OCI-LY3 (cell line): Measurements from ENCODE around the gene JOSD1.

Experiments used
- H2AFZ ChIP-seq: fragments of 200-600, 300-600 bp; shearing (Covaris generic); 2 replicates; pipeline ENCODE4 v1.6.0; 2014; ENCODE audit warnings: antibody characterized with exemption, low read depth, low read length
- H3K27ac ChIP-seq: fragments of 200-600, 300-600 bp; sonication (generic); 2 replicates; pipeline ENCODE4 v1.5.1; 2014; ENCODE audit warnings: mild to moderate bottlenecking, low read length, moderate library complexity, mixed read lengths
- H3K27me3 ChIP-seq: fragments of 200-600, 300-600 bp; sonication (generic); 2 replicates; pipeline ENCODE4 v1.6.1; 2014; ENCODE audit warnings: low read depth, low read length, mixed read lengths
- H3K36me3 ChIP-seq: fragments of 200-600, 300-600 bp; sonication (generic); replicated peaks from 2 replicates; pipeline ENCODE3; 2014; ENCODE audit warnings: low read depth, low read length, mixed read lengths
- H3K4me1 ChIP-seq: fragments of 300-600, 200-600 bp; sonication (generic); 2 replicates; pipeline ENCODE4 v1.6.1; 2014; ENCODE audit warnings: low read length, mixed read lengths
- H3K4me2 ChIP-seq: fragments of 200-600, 300-600 bp; sonication (generic); 2 replicates; pipeline ENCODE4 v1.6.1; 2014; ENCODE audit warnings: low read length, mixed read lengths
- H3K4me3 ChIP-seq: fragments of 300-600, 200-600 bp; sonication (generic); 2 replicates; pipeline ENCODE4 v1.5.1; 2014; ENCODE audit warnings: antibody characterized with exemption, mild to moderate bottlenecking, low read length, moderate library complexity
- H3K79me2 ChIP-seq: fragments of 300-600, 200-600 bp; shearing (Covaris generic); 2 replicates; pipeline ENCODE4 v1.6.1; 2014; ENCODE audit warnings: mild to moderate bottlenecking, low read length, mixed read lengths
- H3K9ac ChIP-seq: fragments of 300-600, 200-600 bp; shearing (Covaris generic); 2 replicates; pipeline ENCODE4 v1.6.0; 2014; ENCODE audit warnings: mild to moderate bottlenecking, low read length, moderate library complexity
- H3K9me3 ChIP-seq: fragments of 200-600, 300-600 bp; shearing (Covaris generic); 2 replicates; pipeline ENCODE4 v1.6.1; 2014; ENCODE audit warnings: low read length, mixed read lengths; ENCODE audit not compliant: insufficient read depth
- H4K20me1 ChIP-seq: fragments of 200-600, 300-600 bp; sonication (generic); 2 replicates; pipeline ENCODE4 v1.6.1; 2016; ENCODE audit warnings: low read length, mixed read lengths; ENCODE audit not compliant: insufficient read depth
- CTCF ChIP-seq: fragments of 200-600, 300-600 bp; sonication (generic); IDR thresholded peaks from 2 replicates; pipeline ENCODE4 v1.5.1; 2014; ENCODE audit warnings: antibody characterized with exemption, low read length, low read depth
- EZH2phosphoT487 ChIP-seq: fragments of 200-600 bp; shearing (Covaris generic); IDR thresholded peaks from 2 replicates; pipeline ENCODE4 v1.6.1; 2018; ENCODE audit warnings: antibody characterized with exemption, mixed run types, low read depth

The JOSD1 gene

GRCh38 chr22:38728871-38729796, 28.4 kb upstream of the JOSD1 start:
- Histone ChIP-seq H3K79me2 (no peaks in the 10 kb centered on the region), H4K20me1 (peaks cover 6% of the 10 kb centered on the region; the same call in 1 of the 2 replicates), H3K36me3 (peaks cover 89% of the 10 kb centered on the region), H3K4me3 (no peak overlapping the region), H3K27me3 (no peaks in the 10 kb centered on the region), H3K9ac (no peak overlapping the region), H3K4me2 (no peak overlapping the region), H3K27ac (no peak overlapping the region), H2AFZ (no peak overlapping the region), H3K9me3 (no peaks in the 10 kb centered on the region), H3K4me1 (no peaks in the 10 kb centered on the region)
- TF ChIP-seq CTCF (no peak), EZH2phosphoT487 (no peak)

GRCh38 chr22:38727530-38728451, 27.0 kb upstream of the JOSD1 start:
- H3K4me1 ChIP-seq, result no peaks in the 10 kb centered on the region
- H3K4me3 ChIP-seq, result no peak overlapping the region
- H4K20me1 ChIP-seq, result no peaks in the 10 kb centered on the region
- no peak overlapping the region for H3K27ac ChIP-seq
- H3K9ac ChIP-seq, result no peak overlapping the region
- H3K36me3 ChIP-seq, result peaks cover 88% of the 10 kb centered on the region
- no peaks in the 10 kb centered on the region for H3K27me3 ChIP-seq
- TF ChIP-seq EZH2phosphoT487, result no peak
- TF ChIP-seq CTCF, result no peak
- H2AFZ ChIP-seq, result no peak overlapping the region
- H3K4me2 ChIP-seq, result no peak overlapping the region
- no peaks in the 10 kb centered on the region; the same call in 1 of the 2 replicates for H3K79me2 ChIP-seq
- H3K9me3 ChIP-seq, result no peaks in the 10 kb centered on the region

- no peak overlapping the region for H2AFZ ChIP-seq
- no peak overlapping the region for H3K27ac ChIP-seq
- peaks cover 91% of the 10 kb centered on the region for H3K36me3 ChIP-seq
- H3K79me2 ChIP-seq, result no peaks in the 10 kb centered on the region; the same call in 1 of the 2 replicates
- H3K4me3 ChIP-seq, result no peak overlapping the region
- H3K4me2 ChIP-seq, result no peak overlapping the region
- no peaks in the 10 kb centered on the region for H3K9me3 ChIP-seq
- TF ChIP-seq EZH2phosphoT487 (no peak), CTCF (no peak)
- H4K20me1 ChIP-seq, result no peaks in the 10 kb centered on the region
- no peaks in the 10 kb centered on the region for H3K4me1 ChIP-seq
- no peak overlapping the region for H3K9ac ChIP-seq
- H3K27me3 ChIP-seq, result no peaks in the 10 kb centered on the region
These were observed 26.4 kb upstream of the JOSD1 start for GRCh38 chr22:38727123-38727522.
